Heart left ventricle (tissue), 13 donors: ENCODE data around the gene CDK4.

Experiments
- CTCF ChIP-seq, 12 donors: fragments of 200-600 bp; sonication (generic) in 4 of 12; IDR thresholded peaks; one replicate each; pipeline versions ENCODE4 v1.5.0 to v1.8.0; 2018 to 2022; ENCODE audit warnings: antibody characterized with exemption in 12 of 12, mild to moderate bottlenecking in 5 of 12
- POLR2A ChIP-seq, 2 donors: fragments of 450-650 bp; IDR thresholded peaks; one replicate each; pipeline ENCODE4 v1.6.1; 2017; ENCODE audit warnings: antibody characterized with exemption in 2 of 2, mild to moderate bottlenecking in 2 of 2, moderate library complexity in 2 of 2
- donor health status: ischemic (EF 13 %, LVEDD 7.1; RV severe dilation, severe dysfunction).
- donor health status: DM: no; HTN: yes; CAD: no.
- donor health status: DM: no; HTN: no; CAD: no.
- donor health status: ischemic (EF 25% LVEDD 6.9; RV normal size, moderate dysfunction).
- donor health status: ischemic (EF 25% LVEDD 5.7; RV mildly dilated, moderate dysfunction).
- donor health status: ischemic (EF 35%, LVEDD 5.7; RV mildly dilated, moderate dysfunction).
- donor health status: nonischemic (EF 11% LVEDD 7.7; RV severe dilation, severe dysfunction).
- donor health status: DM: yes; HTN: yes; CAD: no.
- donor health status: PGD.
- donor health status: ischemic (EF 29% LVEDD 5.4; RV normal size, mild dysfunction).
- donor health status: nonischemic (EF 23%, LVEDD 6.1; RV moderate dilation, normal function).

- TF ChIP-seq CTCF (IDR thresholded peaks at IDR 0.05) = no peak
- TF ChIP-seq POLR2A (IDR thresholded peaks at IDR 0.05) = no peak
Observed at GRCh38 chr12:57755194-57755453, 3.0 kb upstream of the CDK4 start.
